Prostate gland (tissue), 2 donors: ENCODE results near the gene PTPRT. TPM values are rescaled to one million over a fixed set of nuclear protein-coding genes. Genes with fewer than 3 reads are reported as not detected.

Experiments
- DNase-seq: peaks from one replicate; pipeline ENCODE4 v3.0.0-alpha.2; 2019; ENCODE audit warnings: low spot score
- H3K27ac ChIP-seq, 2 donors: fragments of 200-600 bp; sonication (generic); 2 replicates each; pipeline ENCODE4 v1.5.1; 2017 to 2019
- H3K27me3 ChIP-seq: fragments of 200-600 bp; sonication (generic); replicated peaks from 2 replicates; pipeline ENCODE4 v1.5.1; 2019; ENCODE audit not compliant: insufficient read depth
- H3K36me3 ChIP-seq, 2 donors: fragments of 200-600 bp; sonication (generic); 1 replicate in 1 of 2; 2 replicates in 1 of 2; pipeline versions ENCODE4 v1.5.1 to v1.8.1; 2017 to 2019
- H3K4me1 ChIP-seq: fragments of 200-600 bp; sonication (generic); replicated peaks from 2 replicates; pipeline ENCODE4 v1.5.1; 2019
- H3K4me3 ChIP-seq, 2 donors: fragments of 200-600 bp; sonication (generic); 2 replicates each; pipeline ENCODE4 v1.5.1; 2017 to 2019
- H3K9me3 ChIP-seq: fragments of 200-600 bp; sonication (generic); 2 replicates; pipeline ENCODE4 v1.5.1; 2017
- POLR2A ChIP-seq: fragments of 450-650 bp; IDR thresholded peaks from one replicate; pipeline ENCODE4 v1.6.1; 2016; ENCODE audit warnings: antibody characterized with exemption, mild to moderate bottlenecking
- POLR2AphosphoS5 ChIP-seq: sonication (generic); formaldehyde crosslinking; IDR thresholded peaks from one replicate; pipeline ENCODE4 v1.6.1; 2017; ENCODE audit warnings: antibody characterized with exemption
- WGBS: methylation state at CpG from one replicate; pipeline ENCODE4 v1.1.5; 2018; 5-methylcytosine and 5-hydroxymethylcytosine counted together
- intact Hi-C: fragments of 100-400 bp; cut with DNase I; formaldehyde crosslinking; loops from one replicate; pipeline ENCODE4 v1.14.2; 2022
- total RNA-seq, 2 donors: library from RNA; depleted of rRNA; stranded (reverse); fragments of >200 nt; gene quantifications; one replicate each; pipeline ENCODE4 v1.1.0, GENCODE V29; 2016
- TF ChIP-seq, protein P1 (sequence below), 4 experiments: fragments of 200-600 bp in 2 of 4; fragments of 450-650 bp in 2 of 4; sonication (generic) in 2 of 4; IDR thresholded peaks; 1 replicate in 3 of 4; 2 replicates in 1 of 4; pipeline ENCODE4 v1.5.1; 2016 to 2019; ENCODE audit warnings: antibody characterized with exemption in 4 of 4, mild to moderate bottlenecking in 2 of 4, moderate library complexity in 2 of 4

Gene PTPRT
- total RNA-seq, 2 donors from 2014 or later: 1.5 to 3.5 TPM

DNA sequence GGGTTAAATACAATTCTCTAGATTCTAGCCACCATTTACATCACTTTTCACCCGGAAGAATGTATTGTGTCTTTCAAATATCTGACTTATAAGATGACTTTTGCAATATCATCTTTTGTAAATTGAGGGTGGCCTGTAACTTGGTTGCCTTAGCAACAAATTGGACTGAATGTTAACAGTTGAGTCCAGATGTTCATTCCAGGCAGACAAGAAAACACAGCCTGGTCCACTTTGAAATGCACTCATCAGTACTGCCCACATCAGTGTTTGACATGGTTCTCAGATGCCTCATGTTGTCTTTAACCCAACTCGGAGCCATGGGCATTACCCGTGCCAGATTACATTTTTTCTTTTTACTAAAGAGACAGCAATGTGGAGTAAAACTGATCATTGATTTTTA is 789.9 kb downstream of the PTPRT start:
- 80% methylated on average over 3 of the region's 3 CpGs for WGBS
- no peak for DNase-seq
- no peaks in the 10 kb centered on the region for H3K36me3 ChIP-seq
- TF ChIP-seq POLR2A (no peak), POLR2AphosphoS5 (no peak)
- TF ChIP-seq, protein P1, sequence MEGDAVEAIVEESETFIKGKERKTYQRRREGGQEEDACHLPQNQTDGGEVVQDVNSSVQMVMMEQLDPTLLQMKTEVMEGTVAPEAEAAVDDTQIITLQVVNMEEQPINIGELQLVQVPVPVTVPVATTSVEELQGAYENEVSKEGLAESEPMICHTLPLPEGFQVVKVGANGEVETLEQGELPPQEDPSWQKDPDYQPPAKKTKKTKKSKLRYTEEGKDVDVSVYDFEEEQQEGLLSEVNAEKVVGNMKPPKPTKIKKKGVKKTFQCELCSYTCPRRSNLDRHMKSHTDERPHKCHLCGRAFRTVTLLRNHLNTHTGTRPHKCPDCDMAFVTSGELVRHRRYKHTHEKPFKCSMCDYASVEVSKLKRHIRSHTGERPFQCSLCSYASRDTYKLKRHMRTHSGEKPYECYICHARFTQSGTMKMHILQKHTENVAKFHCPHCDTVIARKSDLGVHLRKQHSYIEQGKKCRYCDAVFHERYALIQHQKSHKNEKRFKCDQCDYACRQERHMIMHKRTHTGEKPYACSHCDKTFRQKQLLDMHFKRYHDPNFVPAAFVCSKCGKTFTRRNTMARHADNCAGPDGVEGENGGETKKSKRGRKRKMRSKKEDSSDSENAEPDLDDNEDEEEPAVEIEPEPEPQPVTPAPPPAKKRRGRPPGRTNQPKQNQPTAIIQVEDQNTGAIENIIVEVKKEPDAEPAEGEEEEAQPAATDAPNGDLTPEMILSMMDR (IDR thresholded peaks at IDR 0.05): no peak
- no peaks in the 10 kb centered on the region for H3K4me1 ChIP-seq
- no peak overlapping the region for H3K27ac ChIP-seq
- H3K9me3 ChIP-seq: no peaks in the 10 kb centered on the region
- no peak overlapping the region for H3K4me3 ChIP-seq
- intact Hi-C loops: no loop called here
- H3K27me3 ChIP-seq: no peaks in the 10 kb centered on the region

DNA sequence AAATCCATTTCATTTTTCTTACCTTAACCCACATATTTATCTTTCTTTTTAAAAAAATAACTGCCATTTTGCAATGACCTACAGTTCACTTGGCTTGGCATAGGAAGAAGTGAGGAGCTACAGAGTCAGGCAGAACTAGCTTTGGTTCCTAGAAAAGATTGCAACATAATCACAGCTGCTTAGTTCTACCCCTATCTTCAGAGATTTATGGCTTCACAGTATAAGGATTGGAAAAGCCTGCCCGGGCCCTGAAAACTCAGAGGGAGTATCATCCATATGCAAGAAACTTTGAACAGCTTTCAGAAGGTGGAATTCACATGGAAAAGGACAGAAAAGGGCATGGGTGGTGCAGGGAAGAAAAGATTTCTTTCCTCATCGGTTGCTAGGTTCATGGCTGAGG is 797.3 kb downstream of the PTPRT start:
- Histone ChIP-seq H3K9me3 (no peaks in the 10 kb centered on the region), H3K36me3 (no peaks in the 10 kb centered on the region), H3K4me1 (no peaks in the 10 kb centered on the region), H3K27ac (no peak overlapping the region), H3K4me3 (no peak overlapping the region), H3K27me3 (peaks cover 3% of the 10 kb centered on the region)
- TF ChIP-seq, protein P1 (IDR thresholded peaks at IDR 0.05): no peak
- TF ChIP-seq POLR2A: no peak
- no peak for TF ChIP-seq POLR2AphosphoS5
- 36% methylated on average over 2 of the region's 2 CpGs for WGBS
- no peak for DNase-seq
- intact Hi-C loops: no loop called here

DNA sequence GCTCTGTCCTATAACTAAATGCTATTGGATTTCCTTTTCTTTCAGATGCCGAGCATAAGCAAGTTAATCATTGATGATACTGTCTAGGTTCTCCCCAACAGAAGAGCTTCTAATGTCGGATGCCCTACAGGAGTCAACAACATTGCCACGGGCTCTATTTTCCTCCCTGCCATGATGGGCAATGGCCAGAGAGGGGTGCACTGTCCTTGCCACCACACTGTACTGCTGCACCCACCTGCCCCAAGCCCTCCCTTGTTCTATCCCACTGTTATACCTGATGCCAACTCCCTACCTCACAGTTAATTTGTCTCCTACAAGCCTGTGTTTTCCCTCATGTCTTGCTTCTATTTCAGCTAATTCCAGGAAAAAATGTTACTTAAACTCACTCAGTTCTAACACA is 797.9 kb downstream of the PTPRT start:
- DNase-seq: no peak
- Histone ChIP-seq H3K4me3 (no peak overlapping the region), H3K27me3 (peaks cover 3% of the 10 kb centered on the region), H3K9me3 (no peaks in the 10 kb centered on the region), H3K4me1 (no peaks in the 10 kb centered on the region), H3K27ac (no peak overlapping the region), H3K36me3 (no peaks in the 10 kb centered on the region)
- 70% methylated on average over 3 of the region's 3 CpGs for WGBS
- intact Hi-C loops: no loop called here
- TF ChIP-seq, protein P1 (IDR thresholded peaks at IDR 0.05): no peak
- TF ChIP-seq POLR2A (no peak), POLR2AphosphoS5 (no peak)

DNA sequence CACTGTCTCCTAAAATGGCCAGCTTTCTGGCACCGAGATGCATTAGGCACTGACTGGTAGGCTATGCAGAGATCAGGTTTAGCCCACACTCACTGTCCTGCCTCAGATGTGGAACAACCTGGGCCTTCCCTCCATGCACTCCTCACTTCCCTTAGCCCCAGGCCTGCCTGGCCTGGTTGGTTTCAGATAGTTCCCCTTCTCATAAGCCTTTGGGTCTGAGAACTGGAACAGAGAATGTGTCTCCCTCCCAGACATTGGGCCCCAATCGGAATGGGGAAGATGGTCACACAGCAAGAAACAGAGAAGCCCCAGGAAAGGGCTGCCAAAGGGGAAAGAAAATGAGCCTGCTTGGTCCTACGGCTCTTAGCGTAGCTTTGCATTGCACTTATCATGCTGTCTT is 809.4 kb downstream of the PTPRT start:
- Histone ChIP-seq H3K4me3 (no peak overlapping the region), H3K27me3 (no peaks in the 10 kb centered on the region), H3K36me3 (no peaks in the 10 kb centered on the region), H3K4me1 (no peaks in the 10 kb centered on the region), H3K9me3 (no peaks in the 10 kb centered on the region), H3K27ac (no peak overlapping the region)
- TF ChIP-seq, protein P1 (IDR thresholded peaks at IDR 0.05): no peak
- TF ChIP-seq POLR2A (no peak), POLR2AphosphoS5 (no peak)
- no peak for DNase-seq
- 90% methylated on average over 4 of the region's 4 CpGs for WGBS
- intact Hi-C loops: no loop called here

DNA sequence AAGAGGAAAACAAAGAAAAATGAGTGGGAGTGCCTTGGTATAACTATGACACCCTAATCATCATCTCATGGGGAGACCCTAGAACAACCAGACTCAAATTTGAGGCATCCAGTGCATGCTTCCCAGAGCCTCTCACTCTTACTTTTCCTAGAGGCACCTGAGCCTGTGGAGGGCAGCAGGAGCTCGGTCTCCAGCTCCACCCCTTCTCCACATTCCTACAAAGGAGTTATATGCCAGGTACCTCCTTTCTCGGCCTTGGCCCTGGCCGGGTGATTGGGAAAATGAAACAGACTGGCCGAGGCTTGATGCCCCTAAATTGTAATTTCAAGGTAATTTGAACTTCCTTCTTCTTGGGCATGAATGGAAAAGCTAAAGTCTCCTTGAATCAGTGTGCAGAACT is 810.3 kb downstream of the PTPRT start:
- TF ChIP-seq POLR2AphosphoS5: no peak
- TF ChIP-seq, protein P1 (IDR thresholded peaks at IDR 0.05): no peak
- no peak for TF ChIP-seq POLR2A
- no peak for DNase-seq
- 40% methylated on average over 4 of the region's 4 CpGs for WGBS
- no peak overlapping the region for H3K27ac ChIP-seq
- H3K36me3 ChIP-seq: no peaks in the 10 kb centered on the region
- no peak overlapping the region for H3K4me3 ChIP-seq
- intact Hi-C loops: no loop called here
- no peaks in the 10 kb centered on the region for H3K9me3 ChIP-seq
- H3K4me1 ChIP-seq: no peaks in the 10 kb centered on the region
- no peaks in the 10 kb centered on the region for H3K27me3 ChIP-seq
